Muscle layer of duodenum (tissue), 2 donors: Measurements from ENCODE around the gene RABGAP1.

Source experiments
- H3K27ac ChIP-seq: one replicate; pipeline ENCODE4 v1.7.0; 2013; ENCODE audit warnings: mild to moderate bottlenecking, low read length
- H3K27me3 ChIP-seq: one replicate; pipeline ENCODE4 v1.7.0; 2013; ENCODE audit warnings: low read depth, mild to moderate bottlenecking, control low read depth, low read length
- H3K36me3 ChIP-seq, 2 donors: one replicate each; pipeline ENCODE4 v1.7.0; 2013; ENCODE audit warnings: low read length in 2 of 2, control low read depth in 1 of 2, mild to moderate bottlenecking in 1 of 2; ENCODE audit not compliant: insufficient read depth in 2 of 2, control insufficient read depth in 1 of 2
- H3K4me1 ChIP-seq, 2 donors: one replicate each; pipeline ENCODE4 v1.7.0; 2013; ENCODE audit warnings: low read length in 2 of 2, mild to moderate bottlenecking in 2 of 2, control low read depth in 1 of 2, moderate library complexity in 1 of 2; ENCODE audit not compliant: insufficient read depth in 2 of 2, control insufficient read depth in 1 of 2
- H3K4me3 ChIP-seq, 2 donors: one replicate each; pipeline ENCODE4 v1.7.0; 2013; ENCODE audit warnings: low read length in 2 of 2, low read depth in 1 of 2, mild to moderate bottlenecking in 1 of 2
- H3K9me3 ChIP-seq, 2 donors: one replicate each; pipeline ENCODE4 v1.7.0; 2013; ENCODE audit warnings: low read length in 2 of 2, control low read depth in 1 of 2, mild to moderate bottlenecking in 1 of 2; ENCODE audit not compliant: control insufficient read depth in 1 of 2
- donor health status: healthy.

Gene RABGAP1

GRCh38 chr9:123069010-123069481 lies 128.2 kb downstream of the RABGAP1 start:
- Histone ChIP-seq H3K36me3 (peaks cover 39 to 46% of the 10 kb centered on the region in 2 donors), H3K27ac (no peak overlapping the region)

GRCh38 chr9:123070198-123070597 lies 129.4 kb downstream of the RABGAP1 start:
- H3K27ac ChIP-seq, result no peak overlapping the region
- peaks cover 34 to 46% of the 10 kb centered on the region in 2 donors for H3K36me3 ChIP-seq
- H3K27me3 ChIP-seq, result no peaks in the 10 kb centered on the region
- H3K9me3 ChIP-seq, result no peaks in the 10 kb centered on the region
- peaks cover 0 to 12% of the 10 kb centered on the region in 2 donors for H3K4me1 ChIP-seq
- no peak overlapping the region for H3K4me3 ChIP-seq

More at GRCh38 chr9:123069010-123069481, 128.2 kb downstream of the RABGAP1 start:
- no peak overlapping the region for H3K4me3 ChIP-seq
- H3K9me3 ChIP-seq, result no peaks in the 10 kb centered on the region
- H3K4me1 ChIP-seq, result peaks cover 0 to 9% of the 10 kb centered on the region in 2 donors
- H3K27me3 ChIP-seq, result no peaks in the 10 kb centered on the region

GRCh38 chr9:123072407-123072995 lies 131.7 kb downstream of the RABGAP1 start:
- Histone ChIP-seq H3K36me3 (peaks cover 30 to 42% of the 10 kb centered on the region in 2 donors), H3K4me1 (peaks cover 0 to 12% of the 10 kb centered on the region in 2 donors), H3K27ac (no peak overlapping the region), H3K9me3 (no peaks in the 10 kb centered on the region), H3K27me3 (no peaks in the 10 kb centered on the region), H3K4me3 (no peak overlapping the region)

- Histone ChIP-seq H3K9me3 (no peaks in the 10 kb centered on the region), H3K27me3 (no peaks in the 10 kb centered on the region), H3K4me3 (no peak overlapping the region), H3K27ac (no peak overlapping the region), H3K4me1 (peaks cover 0 to 12% of the 10 kb centered on the region in 2 donors), H3K36me3 (peaks cover 26 to 42% of the 10 kb centered on the region in 2 donors)
Measured at GRCh38 chr9:123073441-123073840, 132.6 kb downstream of the RABGAP1 start.

- peaks cover 26 to 42% of the 10 kb centered on the region in 2 donors for H3K36me3 ChIP-seq
- no peak overlapping the region for H3K27ac ChIP-seq
Measured at GRCh38 chr9:123073991-123074422, 133.2 kb downstream of the RABGAP1 start.

GRCh38 chr9:123074628-123075027 lies 133.8 kb downstream of the RABGAP1 start:
- no peaks in the 10 kb centered on the region for H3K27me3 ChIP-seq
- H3K36me3 ChIP-seq, result peaks cover 28 to 39% of the 10 kb centered on the region in 2 donors
- H3K27ac ChIP-seq, result no peak overlapping the region
- no peaks in the 10 kb centered on the region for H3K9me3 ChIP-seq
- H3K4me1 ChIP-seq, result peaks cover 0 to 12% of the 10 kb centered on the region in 2 donors
- no peak overlapping the region for H3K4me3 ChIP-seq

More at GRCh38 chr9:123073991-123074422, 133.2 kb downstream of the RABGAP1 start:
- H3K9me3 ChIP-seq, result no peaks in the 10 kb centered on the region
- no peak overlapping the region for H3K4me3 ChIP-seq
- no peaks in the 10 kb centered on the region for H3K27me3 ChIP-seq
- peaks cover 0 to 12% of the 10 kb centered on the region in 2 donors for H3K4me1 ChIP-seq

- Histone ChIP-seq H3K9me3 (no peaks in the 10 kb centered on the region), H3K36me3 (peaks cover 51 to 63% of the 10 kb centered on the region in 2 donors), H3K27me3 (no peaks in the 10 kb centered on the region), H3K4me1 (no peaks in the 10 kb centered on the region), H3K27ac (no peak overlapping the region), H3K4me3 (no peak overlapping the region)
Measured at GRCh38 chr9:123080444-123080843, 139.6 kb downstream of the RABGAP1 start.

- Histone ChIP-seq H3K4me3 (no peak overlapping the region), H3K27me3 (no peaks in the 10 kb centered on the region), H3K36me3 (peaks cover 50 to 57% of the 10 kb centered on the region in 2 donors), H3K4me1 (no peaks in the 10 kb centered on the region), H3K27ac (no peak overlapping the region), H3K9me3 (no peaks in the 10 kb centered on the region)
Measured at GRCh38 chr9:123081824-123082223, 141.0 kb downstream of the RABGAP1 start.

GRCh38 chr9:123083680-123084079 lies 142.9 kb downstream of the RABGAP1 start:
- peaks cover 55 to 59% of the 10 kb centered on the region in 2 donors for H3K36me3 ChIP-seq

GRCh38 chr9:123084256-123084655 lies 143.4 kb downstream of the RABGAP1 start:
- Histone ChIP-seq H3K4me1 (no peaks in the 10 kb centered on the region), H3K4me3 (no peak overlapping the region), H3K9me3 (no peaks in the 10 kb centered on the region), H3K27me3 (no peaks in the 10 kb centered on the region), H3K36me3 (peaks cover 55 to 60% of the 10 kb centered on the region in 2 donors), H3K27ac (no peak overlapping the region)

More at GRCh38 chr9:123083680-123084079, 142.9 kb downstream of the RABGAP1 start:
- no peaks in the 10 kb centered on the region for H3K9me3 ChIP-seq
- no peak overlapping the region for H3K27ac ChIP-seq
- H3K4me3 ChIP-seq, result no peak overlapping the region
- no peaks in the 10 kb centered on the region for H3K4me1 ChIP-seq
- no peaks in the 10 kb centered on the region for H3K27me3 ChIP-seq

GRCh38 chr9:123085916-123086315 lies 145.1 kb downstream of the RABGAP1 start:
- Histone ChIP-seq H3K4me1 (no peaks in the 10 kb centered on the region), H3K27me3 (no peaks in the 10 kb centered on the region)

More at GRCh38 chr9:123085916-123086315, 145.1 kb downstream of the RABGAP1 start:
- no peaks in the 10 kb centered on the region for H3K9me3 ChIP-seq
- H3K36me3 ChIP-seq, result peaks cover 56 to 58% of the 10 kb centered on the region in 2 donors
- no peak overlapping the region for H3K4me3 ChIP-seq
- H3K27ac ChIP-seq, result no peak overlapping the region
